ENCODE results near the gene CRYBG3.
"Not testable (repeated sequence)": the region's sequence is repeated elsewhere in the genome, so short reads cannot be mapped to it uniquely, and the experiment has no call there.

CRYBG3 gene

GRCh38 chr3:97821774-97822358 lies at the start of gene CRYBG3:
Gene CRYBG3, plus strand, starts transcription at chr3:97822011. Its CDS starts 196 bp downstream, at chr3:97822207.
- DNase-seq = peak; percentile 87

GRCh38 chr3:97772926-97773325 lies 48.9 kb upstream of the CRYBG3 start:
- no peak for DNase-seq

GRCh38 chr3:97778152-97778551 lies 43.7 kb upstream of the CRYBG3 start:
- no peak for DNase-seq

GRCh38 chr3:97793420-97794019 lies 28.3 kb upstream of the CRYBG3 start:
- DNase-seq = no peak

- no peak for DNase-seq
Measured at GRCh38 chr3:97795951-97796350, 25.9 kb upstream of the CRYBG3 start.

GRCh38 chr3:97804471-97804870 lies 17.3 kb upstream of the CRYBG3 start:
- no peak for DNase-seq

GRCh38 chr3:97810779-97811390 lies 10.9 kb upstream of the CRYBG3 start:
- no peak for DNase-seq

GRCh38 chr3:97815149-97815917 lies 6.5 kb upstream of the CRYBG3 start:
- peak; percentile 40 for DNase-seq

- DNase-seq = no peak
Measured at GRCh38 chr3:97816811-97817210, 5.0 kb upstream of the CRYBG3 start.

- no peak for DNase-seq
Measured at GRCh38 chr3:97817965-97818364, 3.8 kb upstream of the CRYBG3 start.

GRCh38 chr3:97820780-97821179 lies 1.0 kb upstream of the CRYBG3 start:
- DNase-seq = no peak

- DNase-seq = peak; percentile 55
Measured at GRCh38 chr3:97821287-97821773, 481 bp upstream of the CRYBG3 start.

GRCh38 chr3:97822359-97822775 lies 556 bp downstream of the CRYBG3 start:
- DNase-seq = peak; percentile 31

GRCh38 chr3:97823046-97824004 lies 1.5 kb downstream of the CRYBG3 start:
- DNase-seq = no peak

GRCh38 chr3:97825101-97825500 lies 3.3 kb downstream of the CRYBG3 start:
- DNase-seq = no peak

GRCh38 chr3:97827741-97828471 lies 6.1 kb downstream of the CRYBG3 start:
- DNase-seq = no peak

GRCh38 chr3:97829198-97829597 lies 7.4 kb downstream of the CRYBG3 start:
- no peak for DNase-seq

- no peak for DNase-seq
Measured at GRCh38 chr3:97830638-97831037, 8.8 kb downstream of the CRYBG3 start.

GRCh38 chr3:97831140-97831539 lies 9.3 kb downstream of the CRYBG3 start:
- no peak for DNase-seq

GRCh38 chr3:97833184-97833583 lies 11.4 kb downstream of the CRYBG3 start:
- not testable (repeated sequence) for DNase-seq

- DNase-seq = no peak
Measured at GRCh38 chr3:97835761-97836160, 13.9 kb downstream of the CRYBG3 start.

GRCh38 chr3:97838393-97838792 lies 16.6 kb downstream of the CRYBG3 start:
- no peak for DNase-seq
